Measurements from ENCODE around the gene ARSH.

DNA sequence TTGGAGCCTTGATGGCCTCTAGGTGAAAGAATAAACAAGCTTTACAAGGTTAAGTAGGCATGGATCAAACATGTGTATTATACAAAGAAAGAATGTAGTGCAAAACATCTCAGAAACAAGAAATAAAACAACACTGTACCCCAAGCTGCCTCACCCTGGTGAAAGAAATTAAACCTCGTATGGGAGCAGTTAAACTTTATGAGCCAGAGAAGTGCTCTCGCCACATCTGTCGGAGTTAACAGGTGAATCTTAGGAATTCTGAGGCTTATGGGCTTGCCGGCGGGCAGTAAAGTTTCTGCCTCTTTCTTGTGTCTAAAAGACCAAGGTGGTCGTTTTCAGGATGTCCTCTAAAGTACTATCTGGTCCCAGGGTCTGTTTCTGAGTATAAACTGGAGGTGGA, 34.0 kb upstream of the ARSH start:
- TF ChIP-seq, protein P1, sequence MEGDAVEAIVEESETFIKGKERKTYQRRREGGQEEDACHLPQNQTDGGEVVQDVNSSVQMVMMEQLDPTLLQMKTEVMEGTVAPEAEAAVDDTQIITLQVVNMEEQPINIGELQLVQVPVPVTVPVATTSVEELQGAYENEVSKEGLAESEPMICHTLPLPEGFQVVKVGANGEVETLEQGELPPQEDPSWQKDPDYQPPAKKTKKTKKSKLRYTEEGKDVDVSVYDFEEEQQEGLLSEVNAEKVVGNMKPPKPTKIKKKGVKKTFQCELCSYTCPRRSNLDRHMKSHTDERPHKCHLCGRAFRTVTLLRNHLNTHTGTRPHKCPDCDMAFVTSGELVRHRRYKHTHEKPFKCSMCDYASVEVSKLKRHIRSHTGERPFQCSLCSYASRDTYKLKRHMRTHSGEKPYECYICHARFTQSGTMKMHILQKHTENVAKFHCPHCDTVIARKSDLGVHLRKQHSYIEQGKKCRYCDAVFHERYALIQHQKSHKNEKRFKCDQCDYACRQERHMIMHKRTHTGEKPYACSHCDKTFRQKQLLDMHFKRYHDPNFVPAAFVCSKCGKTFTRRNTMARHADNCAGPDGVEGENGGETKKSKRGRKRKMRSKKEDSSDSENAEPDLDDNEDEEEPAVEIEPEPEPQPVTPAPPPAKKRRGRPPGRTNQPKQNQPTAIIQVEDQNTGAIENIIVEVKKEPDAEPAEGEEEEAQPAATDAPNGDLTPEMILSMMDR (IDR thresholded peaks at IDR 0.05; ENCODE audit: insufficient read depth, low read length), result no peak
- no peak for TF ChIP-seq POLR2AphosphoS5 (IDR thresholded peaks at IDR 0.05; ENCODE audit: low read depth)
